ENCODE data around the gene FANCB.

- TF ChIP-seq CTCF (IDR thresholded peaks at IDR 0.05), result no peak
- TF ChIP-seq POLR2A (IDR thresholded peaks at IDR 0.05), result no peak
Measured at GRCh38 chrX:14802943-14803710, 69.7 kb downstream of the FANCB start.

Data from tibial nerve (tissue), 3 donors.